Suprapubic skin (tissue), 4 donors: Measurements from ENCODE around the gene POLG.

ENCODE experiments used
- CTCF ChIP-seq, 2 donors: fragments of 200-600 bp in 1 of 2; fragments of 450-650 bp in 1 of 2; sonication (generic) in 1 of 2; IDR thresholded peaks; one replicate each; pipeline ENCODE4 v1.5.1; 2016 to 2019; ENCODE audit warnings: antibody characterized with exemption in 2 of 2, mild to moderate bottlenecking in 1 of 2, moderate library complexity in 1 of 2
- EP300 ChIP-seq: sonication (generic); formaldehyde crosslinking; IDR thresholded peaks from one replicate; pipeline ENCODE4 v1.6.1; 2017; ENCODE audit warnings: antibody characterized with exemption
- POLR2A ChIP-seq, 2 donors: fragments of 450-650 bp; IDR thresholded peaks; one replicate each; pipeline ENCODE4 v1.6.1; 2017; ENCODE audit warnings: antibody characterized with exemption in 2 of 2, mild to moderate bottlenecking in 2 of 2, moderate library complexity in 2 of 2
- POLR2AphosphoS5 ChIP-seq, 3 donors: sonication (generic); formaldehyde crosslinking; IDR thresholded peaks; one replicate each; pipeline ENCODE4 v1.6.1; 2017; ENCODE audit warnings: antibody characterized with exemption in 3 of 3

- no peak for TF ChIP-seq CTCF (IDR thresholded peaks at IDR 0.05)
- no peak for TF ChIP-seq POLR2AphosphoS5 (IDR thresholded peaks at IDR 0.05)
- TF ChIP-seq EP300: no peak
- TF ChIP-seq POLR2A (IDR thresholded peaks at IDR 0.05): no peak
Measured at GRCh38 chr15:89353991-89354390, 19.4 kb upstream of the POLG start.
